GM23338 (cell line): ENCODE measurements around the gene VIPR1. TPM values are rescaled to one million over a fixed set of nuclear protein-coding genes. Genes with fewer than 3 reads are reported as not detected.

Experiments used
- ATAC-seq: fragments of 200-7000 bp; cut with Tn5 transposase; 3 replicates; pipeline ENCODE4 v1.9.1; 2020
- DNase-seq: peaks from one replicate; pipeline ENCODE4 v3.0.0-alpha.2; 2015; ENCODE audit warnings: low spot score
- H2AFZ ChIP-seq: fragments of 200-600 bp; sonication (generic); 2 replicates; pipeline ENCODE4 v1.8.0; 2016; ENCODE audit warnings: antibody characterized with exemption, mild to moderate bottlenecking, moderate library complexity
- H3F3A ChIP-seq: fragments of 200-600 bp; sonication (generic); replicated peaks from 2 replicates; pipeline ENCODE4 v1.8.0; 2017; ENCODE audit warnings: antibody characterized with exemption, mixed run types, low read depth
- H3K27ac ChIP-seq: fragments of 200-600 bp; sonication (generic); 2 replicates; pipeline ENCODE4 v1.6.1; 2016; ENCODE audit warnings: low read depth
- H3K27me3 ChIP-seq: fragments of 200-600 bp; sonication (generic); 2 replicates; pipeline ENCODE4 v1.8.0; 2016; ENCODE audit warnings: mild to moderate bottlenecking, mixed run types, moderate library complexity; ENCODE audit not compliant: insufficient read depth
- H3K36me3 ChIP-seq: fragments of 200-600 bp; sonication (generic); 2 replicates; pipeline ENCODE4 v1.8.0; 2016; ENCODE audit warnings: mild to moderate bottlenecking; ENCODE audit not compliant: insufficient read depth
- H3K4me1 ChIP-seq: fragments of 200-600 bp; sonication (generic); 2 replicates; pipeline ENCODE4 v1.8.0; 2016; ENCODE audit warnings: mild to moderate bottlenecking, moderate library complexity; ENCODE audit not compliant: insufficient read depth
- H3K4me2 ChIP-seq: fragments of 200-600 bp; sonication (generic); 2 replicates; pipeline ENCODE4 v1.7.1; 2017; ENCODE audit warnings: mixed run types
- H3K4me3 ChIP-seq: fragments of 200-600 bp; sonication (generic); 2 replicates; pipeline ENCODE4 v1.6.1; 2016; ENCODE audit warnings: mixed run types
- H3K79me2 ChIP-seq: fragments of 200-600 bp; sonication (generic); replicated peaks from 2 replicates; pipeline ENCODE4 v1.8.0; 2017; ENCODE audit warnings: mild to moderate bottlenecking; ENCODE audit not compliant: insufficient read depth
- H3K9me2 ChIP-seq: fragments of 200-600 bp; sonication (generic); 2 replicates; pipeline ENCODE4 v1.8.0; 2017; ENCODE audit not compliant: insufficient read depth
- H4K20me1 ChIP-seq: fragments of 200-600 bp; sonication (generic); replicated peaks from 2 replicates; pipeline ENCODE4 v1.8.0; 2017; ENCODE audit warnings: mild to moderate bottlenecking; ENCODE audit not compliant: insufficient read depth
- H3K27ac Mint-ChIP-seq: 2 replicates; pipeline ENCODE4 v1.8.0; 2020; ENCODE audit warnings: inconsistent platforms, mild to moderate bottlenecking, moderate library complexity, mixed read lengths
- H3K27me3 Mint-ChIP-seq: 3 replicates; pipeline ENCODE4 v1.8.0; 2022; ENCODE audit warnings: low read depth, mild to moderate bottlenecking, moderate library complexity, mixed read lengths, inconsistent platforms; ENCODE audit not compliant: insufficient read depth, poor library complexity
- H3K36me3 Mint-ChIP-seq: 3 replicates; pipeline ENCODE4 v1.8.0; 2021; ENCODE audit warnings: low read depth, mild to moderate bottlenecking, inconsistent platforms, moderate library complexity, mixed read lengths
- H3K4me1 Mint-ChIP-seq: 3 replicates; pipeline ENCODE4 v1.8.0; 2020; ENCODE audit warnings: mild to moderate bottlenecking, inconsistent platforms, mixed read lengths
- H3K4me3 Mint-ChIP-seq: 3 replicates; pipeline ENCODE4 v1.8.0; 2021; ENCODE audit warnings: moderate library complexity, mild to moderate bottlenecking, inconsistent platforms, mixed read lengths
- H3K9me3 Mint-ChIP-seq: 3 replicates; pipeline ENCODE4 v1.8.0; 2020; ENCODE audit warnings: moderate library complexity, mild to moderate bottlenecking, inconsistent platforms, mixed read lengths
- CTCF ChIP-seq, 2 experiments: fragments of 200-600 bp in 1 of 2; sonication (generic) in 1 of 2; conservative IDR thresholded peaks; 2 replicates each; pipeline versions ENCODE4 v1.5.1 to v1.6.1; 2016 to 2017; ENCODE audit warnings: antibody characterized with exemption in 2 of 2, low read depth in 2 of 2, mild to moderate bottlenecking in 2 of 2, moderate library complexity in 1 of 2
- ETS1 ChIP-seq: IDR thresholded peaks from 2 replicates; pipeline ENCODE4 v1.6.1; 2016; ENCODE audit warnings: antibody characterized with exemption
- EZH2 ChIP-seq: fragments of 200-600 bp; sonication (generic); IDR thresholded peaks from one replicate; pipeline ENCODE4 v1.8.0; 2017; ENCODE audit warnings: antibody characterized with exemption, mild to moderate bottlenecking, low read depth; ENCODE audit not compliant: unreplicated experiment
- EZH2phosphoT487 ChIP-seq: fragments of 200-600 bp; sonication (generic); IDR thresholded peaks from one replicate; pipeline ENCODE4 v1.8.1; 2018; ENCODE audit warnings: antibody characterized with exemption; ENCODE audit not compliant: unreplicated experiment
- JUNB ChIP-seq: IDR thresholded peaks from one replicate; pipeline ENCODE4 v1.6.1; 2016; ENCODE audit warnings: antibody characterized with exemption; ENCODE audit not compliant: unreplicated experiment
- NANOG ChIP-seq: IDR thresholded peaks from 2 replicates; pipeline ENCODE4 v1.6.1; 2016; ENCODE audit warnings: antibody characterized with exemption, borderline replicate concordance
- POLR2AphosphoS5 ChIP-seq: IDR thresholded peaks from 2 replicates; pipeline ENCODE4 v1.6.1; 2016; ENCODE audit warnings: antibody characterized with exemption, low read depth
- STAT1 ChIP-seq: IDR thresholded peaks from one replicate; pipeline ENCODE4 v1.6.1; 2016; ENCODE audit warnings: antibody characterized with exemption; ENCODE audit not compliant: unreplicated experiment
- ZNF331 ChIP-seq: fragments of 250-450 bp; sonication (Bioruptor Pico); IDR thresholded peaks from 2 replicates; pipeline ENCODE4 v1.5.0; 2020; ENCODE audit warnings: low read depth, mild to moderate bottlenecking, moderate library complexity
- ZNF462 ChIP-seq: fragments of 250-450 bp; sonication (Bioruptor Pico); IDR thresholded peaks from 2 replicates; pipeline ENCODE4 v1.5.0; 2020; ENCODE audit warnings: mild to moderate bottlenecking, moderate library complexity
- polyA plus RNA-seq: library from polyadenylated mRNA; unstranded; fragments of >200 nt; fragmentation: Nextera tagmentation; extraction: Ambion mirVana; gene quantifications from 2 replicates; pipeline ENCODE4 v1.2.1, GENCODE V29; 2016
- total RNA-seq: library from RNA; depleted of rRNA; stranded (reverse); fragments of >200 nt; shearing (Covaris generic); gene quantifications from 2 replicates; pipeline ENCODE4 v1.2.3, GENCODE V29; 2014

The VIPR1 gene
- total and polyA plus RNA-seq, 2 experiments from 2014 or later: 6.3 to 19.3 TPM

- H3K36me3 Mint-ChIP-seq: no peaks in the 10 kb centered on the region; the same call in 2 of the 3 replicates
- TF ChIP-seq CTCF (conservative IDR thresholded peaks at IDR 0.05; ENCODE audit: low read depth in 2 of 2) (no peak), EZH2phosphoT487 (no peak), ZNF331 (CRISPR knock-in tag) (no peak), NANOG (no peak), ZNF462 (CRISPR knock-in tag) (no peak), EZH2 (no peak), JUNB (no peak), ETS1 (no peak), STAT1 (no peak), POLR2AphosphoS5 (no peak)
- Histone ChIP-seq H3K9me2 (no peaks in the 10 kb centered on the region), H3K4me1 (peaks cover 2% of the 10 kb centered on the region; the same call in 1 of the 2 replicates), H3K4me2 (no peak overlapping the region), H3K79me2 (no peaks in the 10 kb centered on the region), H4K20me1 (no peaks in the 10 kb centered on the region), H3K4me3 (no peak overlapping the region), H3K27me3 (peaks cover 24% of the 10 kb centered on the region), H2AFZ (no peak overlapping the region), H3F3A (no peaks in the 10 kb centered on the region), H3K36me3 (no peaks in the 10 kb centered on the region), H3K27ac (no peak overlapping the region)
- H3K9me3 Mint-ChIP-seq: no peaks in the 10 kb centered on the region; the same call in 2 of the 3 replicates
- DNase-seq (no peak), ATAC-seq (no peak)
- H3K27me3 Mint-ChIP-seq: peaks cover 16% of the 10 kb centered on the region
- peaks cover 28% of the 10 kb centered on the region for H3K4me1 Mint-ChIP-seq
- H3K27ac Mint-ChIP-seq: no peak overlapping the region
- H3K4me3 Mint-ChIP-seq: no peak overlapping the region
Measured at GRCh38 chr3:42495393-42495792, 7.0 kb upstream of the VIPR1 start.
